Measurements from ENCODE around the gene SLC9A3.

SLC9A3 gene

DNA sequence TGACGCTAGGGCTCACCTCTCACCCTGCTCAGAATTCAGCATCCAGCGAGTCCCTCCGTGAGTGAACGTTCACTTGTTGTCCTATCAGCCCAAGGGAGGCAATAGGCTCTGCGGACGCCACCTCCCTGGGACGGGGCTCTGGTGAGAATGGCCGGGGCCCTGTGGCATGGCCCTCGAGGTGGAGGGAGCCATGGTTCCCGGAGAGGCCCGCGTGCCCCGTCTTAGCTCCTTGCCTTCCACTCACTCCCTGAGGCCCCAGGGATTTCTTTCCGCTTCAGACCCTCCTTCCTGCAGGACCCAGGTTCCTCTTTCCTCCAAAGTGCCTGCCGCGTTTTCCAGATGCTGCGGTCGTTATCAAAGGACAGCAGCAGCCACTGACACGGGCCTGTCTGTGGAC lies 59.8 kb downstream of the SLC9A3 start:
- Histone ChIP-seq H3K27ac (ENCODE audit: low read length) (no peak overlapping the region), H3K36me3 (ENCODE audit: control insufficient read depth in 2 of 2, insufficient read depth in 2 of 2, low read length in 2 of 2) (peaks cover 33 to 42% of the 10 kb centered on the region in 2 donors), H3K4me1 (ENCODE audit: control insufficient read depth, insufficient read depth, low read length) (no peaks in the 10 kb centered on the region), H3K9ac (ENCODE audit: low read length in 2 of 2) (no peak overlapping the region), H3K27me3 (ENCODE audit: control insufficient read depth in 1 of 2, insufficient read depth in 2 of 2, low read length in 2 of 2) (no peaks in the 10 kb centered on the region), H3K9me3 (ENCODE audit: control insufficient read depth in 2 of 2, low read length in 2 of 2) (no peaks in the 10 kb centered on the region), H3K4me3 (ENCODE audit: low read length in 2 of 2) (no peak overlapping the region)

DNA sequence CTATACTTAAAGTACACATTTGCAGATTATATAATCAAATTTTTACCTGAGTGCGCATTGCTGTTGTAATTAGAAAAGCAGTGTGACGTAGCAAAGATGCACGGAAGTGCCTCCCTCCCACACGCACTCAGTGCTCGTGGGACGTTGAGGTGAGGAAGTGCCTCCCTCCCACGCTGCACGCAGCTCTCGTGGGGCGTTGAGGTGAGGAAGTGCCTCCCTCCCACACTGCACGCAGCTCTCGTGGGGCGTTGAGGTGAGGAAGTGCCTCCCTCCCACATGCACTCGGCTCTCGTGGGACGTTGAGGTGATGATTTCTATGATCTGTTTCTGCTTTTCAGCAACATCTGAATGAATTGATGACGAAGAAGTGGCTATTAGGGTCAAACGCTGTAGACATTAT lies 60.3 kb downstream of the SLC9A3 start:
- Histone ChIP-seq H3K27me3 (ENCODE audit: control insufficient read depth in 1 of 2, insufficient read depth in 2 of 2, low read length in 2 of 2) (no peaks in the 10 kb centered on the region), H3K9me3 (ENCODE audit: control insufficient read depth in 2 of 2, low read length in 2 of 2) (no peaks in the 10 kb centered on the region), H3K27ac (ENCODE audit: low read length) (no peak overlapping the region), H3K4me3 (ENCODE audit: low read length in 2 of 2) (no peak overlapping the region), H3K9ac (ENCODE audit: low read length in 2 of 2) (no peak overlapping the region), H3K36me3 (ENCODE audit: control insufficient read depth in 2 of 2, insufficient read depth in 2 of 2, low read length in 2 of 2) (peaks cover 34 to 43% of the 10 kb centered on the region in 2 donors), H3K4me1 (ENCODE audit: control insufficient read depth, insufficient read depth, low read length) (no peaks in the 10 kb centered on the region)

DNA sequence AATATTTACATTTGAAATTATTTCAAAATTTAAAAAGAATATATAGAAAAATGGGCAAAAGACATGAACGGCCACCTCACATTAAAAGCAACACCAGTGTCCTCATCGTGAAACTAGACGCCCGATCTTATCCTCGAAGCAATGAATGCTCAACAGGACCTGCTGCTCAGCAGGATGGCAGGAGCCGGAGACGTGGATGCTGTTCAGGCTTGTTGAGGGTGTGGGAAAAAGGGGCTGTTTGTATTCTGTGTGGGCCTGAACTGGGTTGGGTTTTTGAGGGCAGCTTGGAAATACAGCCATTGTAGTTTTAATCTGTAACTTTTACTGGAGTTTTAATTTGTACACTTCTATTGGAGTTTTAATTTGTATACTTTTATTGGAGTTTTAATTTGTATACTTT lies 60.9 kb downstream of the SLC9A3 start:
- no peaks in the 10 kb centered on the region for H3K27me3 ChIP-seq (ENCODE audit: control insufficient read depth in 1 of 2, insufficient read depth in 2 of 2, low read length in 2 of 2)
- H3K4me3 ChIP-seq (ENCODE audit: low read length in 2 of 2), result no peak overlapping the region
- no peaks in the 10 kb centered on the region for H3K4me1 ChIP-seq (ENCODE audit: control insufficient read depth, insufficient read depth, low read length)
- H3K36me3 ChIP-seq (ENCODE audit: control insufficient read depth in 2 of 2, insufficient read depth in 2 of 2, low read length in 2 of 2), result peaks cover 41 to 50% of the 10 kb centered on the region in 2 donors
- H3K27ac ChIP-seq (ENCODE audit: low read length), result no peak overlapping the region
- H3K9ac ChIP-seq (ENCODE audit: low read length in 2 of 2), result no peak overlapping the region
- H3K9me3 ChIP-seq (ENCODE audit: control insufficient read depth in 2 of 2, low read length in 2 of 2), result no peaks in the 10 kb centered on the region

DNA sequence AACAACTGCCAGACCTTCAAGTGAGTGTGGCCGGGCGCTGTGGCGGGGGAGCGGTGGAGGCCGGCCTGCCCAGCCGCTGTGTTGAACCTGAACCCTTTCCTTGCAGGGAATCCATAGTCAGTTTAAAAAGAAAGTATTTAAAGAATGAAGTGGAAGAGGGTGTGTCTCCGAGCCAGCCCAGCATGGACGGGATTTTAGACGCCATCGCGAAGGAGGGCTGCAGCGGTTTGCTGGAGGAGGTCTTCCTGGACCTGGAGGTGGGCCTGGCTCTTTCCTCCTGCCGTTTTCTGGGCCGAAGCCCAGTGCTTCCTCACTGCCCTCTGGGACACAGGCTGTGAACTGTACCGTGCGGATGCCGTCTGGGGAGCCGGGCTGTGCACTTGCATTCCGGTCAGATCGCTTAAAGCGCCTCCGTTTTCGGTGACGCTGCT lies 62.2 kb downstream of the SLC9A3 start:
- Histone ChIP-seq H3K27me3 (ENCODE audit: control insufficient read depth in 1 of 2, insufficient read depth in 2 of 2, low read length in 2 of 2) (no peaks in the 10 kb centered on the region), H3K27ac (ENCODE audit: low read length) (no peak overlapping the region), H3K9ac (ENCODE audit: low read length in 2 of 2) (no peak overlapping the region), H3K4me3 (ENCODE audit: low read length in 2 of 2) (no peak overlapping the region), H3K4me1 (ENCODE audit: control insufficient read depth, insufficient read depth, low read length) (no peaks in the 10 kb centered on the region), H3K9me3 (ENCODE audit: control insufficient read depth in 2 of 2, low read length in 2 of 2) (no peaks in the 10 kb centered on the region), H3K36me3 (ENCODE audit: control insufficient read depth in 2 of 2, insufficient read depth in 2 of 2, low read length in 2 of 2) (peaks cover 52 to 60% of the 10 kb centered on the region in 2 donors)

DNA sequence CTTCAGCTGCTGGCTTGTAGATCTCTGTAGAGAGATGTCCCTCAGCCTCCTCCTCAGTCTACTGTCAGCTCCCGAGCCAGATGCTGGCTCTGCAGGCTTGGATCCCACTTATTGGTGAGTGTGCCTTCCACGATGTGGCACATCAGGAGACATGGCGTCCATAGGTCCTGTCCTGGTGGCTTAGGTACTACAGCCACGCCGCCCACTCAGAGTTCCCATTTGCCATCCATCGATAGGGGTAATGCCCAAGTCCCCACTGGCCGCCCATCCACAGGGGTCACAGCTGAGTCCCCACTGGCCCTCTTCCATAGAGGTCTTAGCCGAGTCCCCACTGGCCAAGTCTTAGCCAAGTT lies 64.0 kb downstream of the SLC9A3 start:
- no peaks in the 10 kb centered on the region for H3K4me1 ChIP-seq (ENCODE audit: control insufficient read depth, insufficient read depth, low read length)
- no peaks in the 10 kb centered on the region for H3K27me3 ChIP-seq (ENCODE audit: control insufficient read depth in 1 of 2, insufficient read depth in 2 of 2, low read length in 2 of 2)
- H3K4me3 ChIP-seq (ENCODE audit: low read length in 2 of 2), result no peak overlapping the region
- no peak overlapping the region for H3K9ac ChIP-seq (ENCODE audit: low read length in 2 of 2)
- peaks cover 54 to 57% of the 10 kb centered on the region in 2 donors for H3K36me3 ChIP-seq (ENCODE audit: control insufficient read depth in 2 of 2, insufficient read depth in 2 of 2, low read length in 2 of 2)
- H3K9me3 ChIP-seq (ENCODE audit: control insufficient read depth in 2 of 2, low read length in 2 of 2), result no peaks in the 10 kb centered on the region
- H3K27ac ChIP-seq (ENCODE audit: low read length), result no peak overlapping the region

DNA sequence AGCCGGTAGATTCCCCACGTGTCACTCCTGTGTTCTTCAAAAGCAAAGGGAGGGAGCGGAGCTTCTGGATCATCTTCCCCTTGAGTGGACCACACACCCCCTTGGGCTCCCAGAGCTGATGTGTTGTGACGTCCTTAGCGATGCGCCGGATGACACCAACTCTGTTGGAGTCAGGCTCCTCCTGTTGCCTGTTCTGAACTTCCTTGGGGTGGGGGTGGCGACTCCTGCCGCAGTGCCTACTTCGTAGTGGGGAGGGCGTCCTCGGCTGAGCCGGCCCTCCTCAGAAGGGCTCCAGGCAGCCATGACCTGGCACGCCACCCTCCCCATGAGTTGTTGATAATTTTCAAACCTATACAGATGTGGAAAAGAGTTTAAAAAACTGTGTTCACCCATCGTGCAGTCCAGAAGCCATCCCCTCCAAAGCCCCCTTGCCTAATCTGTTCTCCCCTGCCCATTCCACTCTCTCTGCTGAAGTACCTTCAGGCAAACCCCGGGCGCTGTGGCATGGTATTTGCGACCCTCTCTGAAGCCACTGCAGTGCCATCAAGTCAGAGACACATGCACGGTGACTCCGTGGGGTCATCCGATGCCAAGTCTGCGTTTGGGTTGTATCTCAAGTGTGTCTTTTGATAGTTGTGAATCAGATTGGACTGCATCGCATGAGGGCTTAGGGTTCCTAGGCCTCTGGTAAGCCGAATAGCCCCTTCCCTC lies 64.5 kb downstream of the SLC9A3 start:
- H3K9me3 ChIP-seq (ENCODE audit: control insufficient read depth in 2 of 2, low read length in 2 of 2), result no peaks in the 10 kb centered on the region
- no peaks in the 10 kb centered on the region for H3K4me1 ChIP-seq (ENCODE audit: control insufficient read depth, insufficient read depth, low read length)
- H3K27ac ChIP-seq (ENCODE audit: low read length), result no peak overlapping the region
- H3K36me3 ChIP-seq (ENCODE audit: control insufficient read depth in 2 of 2, insufficient read depth in 2 of 2, low read length in 2 of 2), result peaks cover 54 to 61% of the 10 kb centered on the region in 2 donors
- H3K27me3 ChIP-seq (ENCODE audit: control insufficient read depth in 1 of 2, insufficient read depth in 2 of 2, low read length in 2 of 2), result no peaks in the 10 kb centered on the region
- no peak overlapping the region for H3K9ac ChIP-seq (ENCODE audit: low read length in 2 of 2)
- H3K4me3 ChIP-seq (ENCODE audit: low read length in 2 of 2), result no peak overlapping the region

DNA sequence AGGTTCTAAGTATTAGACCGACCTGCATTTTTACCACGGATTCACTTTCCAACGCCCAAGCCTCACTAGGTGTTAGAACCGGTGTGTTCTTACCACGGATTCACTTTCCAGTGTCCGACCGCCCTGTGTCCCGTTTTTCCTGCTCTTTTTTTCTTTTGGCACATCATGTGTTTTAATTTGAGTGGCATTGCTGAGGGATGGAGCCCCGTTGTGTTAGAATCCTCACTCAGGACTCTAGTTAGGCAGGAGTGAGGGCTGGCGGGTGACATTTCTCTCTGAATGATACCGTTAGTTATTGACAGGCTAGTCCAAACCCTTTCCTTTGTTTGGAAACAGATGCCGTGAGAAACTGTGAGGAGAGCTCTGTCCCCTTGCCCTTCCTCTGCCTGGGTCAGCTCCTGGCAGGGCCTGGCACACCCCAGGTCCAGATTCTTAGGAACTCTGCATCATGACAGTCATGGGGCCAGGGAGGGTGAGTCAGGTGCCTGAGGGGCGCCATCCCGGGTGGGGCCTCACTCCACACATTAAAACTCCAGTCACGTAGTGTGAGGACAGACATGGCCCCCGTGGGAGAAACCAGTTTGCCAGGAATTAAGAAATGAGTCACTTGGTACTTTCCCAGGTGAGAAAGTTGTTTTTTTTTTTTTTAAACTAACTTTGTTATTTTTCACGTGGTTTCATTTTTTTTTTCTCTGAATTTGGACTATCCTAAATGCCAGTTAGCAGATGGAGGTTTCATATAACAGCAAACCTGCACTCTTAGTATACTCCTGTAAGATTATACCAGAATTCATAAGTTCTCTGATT lies 65.5 kb downstream of the SLC9A3 start:
- H3K27ac ChIP-seq (ENCODE audit: low read length), result no peak overlapping the region
- H3K4me3 ChIP-seq (ENCODE audit: low read length in 2 of 2), result no peak overlapping the region
- no peak overlapping the region for H3K9ac ChIP-seq (ENCODE audit: low read length in 2 of 2)

DNA sequence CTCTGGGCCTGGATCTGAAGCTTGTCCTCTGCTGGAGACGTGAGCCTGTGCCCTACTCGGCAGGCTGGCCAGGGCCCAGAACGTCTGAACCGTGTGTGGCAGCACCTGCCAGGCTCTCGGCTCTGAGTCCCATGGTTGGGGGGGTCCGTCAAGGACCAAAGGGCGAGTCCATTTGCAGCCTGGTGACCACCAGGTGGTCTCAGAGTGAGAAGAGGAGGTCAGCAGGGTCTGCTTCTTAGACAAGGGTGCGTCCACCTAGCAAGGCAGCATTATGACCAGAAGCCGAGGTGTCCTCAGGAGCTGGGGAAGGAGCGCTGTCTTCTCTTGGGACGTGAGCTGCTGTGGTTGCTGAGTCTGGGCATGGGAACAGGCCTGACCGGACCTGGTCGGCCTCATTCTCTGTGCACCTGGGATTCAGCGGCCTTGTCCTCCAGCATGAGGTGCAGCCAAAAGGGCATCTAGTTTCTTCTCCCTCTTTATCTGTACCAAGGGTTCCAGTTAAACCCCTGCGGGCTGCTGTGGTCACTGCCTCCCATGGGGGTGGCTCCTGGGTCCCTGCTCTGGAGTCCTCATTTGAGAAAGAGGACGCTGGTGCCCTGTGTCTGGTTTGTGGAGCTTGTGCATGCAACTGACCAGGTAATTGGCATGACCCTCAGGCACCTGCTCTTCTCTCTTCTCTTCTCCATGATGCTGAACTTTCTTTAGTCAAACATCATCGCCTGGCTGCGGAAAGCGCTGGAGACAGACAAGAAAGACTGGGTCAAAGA lies 66.9 kb downstream of the SLC9A3 start:
- H3K36me3 ChIP-seq (ENCODE audit: control insufficient read depth in 2 of 2, insufficient read depth in 2 of 2, low read length in 2 of 2), result peaks cover 63 to 67% of the 10 kb centered on the region in 2 donors
- H3K9ac ChIP-seq (ENCODE audit: low read length in 2 of 2), result no peak overlapping the region
- no peak overlapping the region for H3K4me3 ChIP-seq (ENCODE audit: low read length in 2 of 2)
- no peaks in the 10 kb centered on the region for H3K4me1 ChIP-seq (ENCODE audit: control insufficient read depth, insufficient read depth, low read length)
- no peaks in the 10 kb centered on the region for H3K9me3 ChIP-seq (ENCODE audit: control insufficient read depth in 2 of 2, low read length in 2 of 2)
- no peak overlapping the region for H3K27ac ChIP-seq (ENCODE audit: low read length)
- H3K27me3 ChIP-seq (ENCODE audit: control insufficient read depth in 1 of 2, insufficient read depth in 2 of 2, low read length in 2 of 2), result no peaks in the 10 kb centered on the region

More for the DNA sequence above, 65.5 kb downstream of the SLC9A3 start:
- H3K36me3 ChIP-seq (ENCODE audit: control insufficient read depth in 2 of 2, insufficient read depth in 2 of 2, low read length in 2 of 2), result peaks cover 55 to 60% of the 10 kb centered on the region in 2 donors
- H3K4me1 ChIP-seq (ENCODE audit: control insufficient read depth, insufficient read depth, low read length), result no peaks in the 10 kb centered on the region
- no peaks in the 10 kb centered on the region for H3K9me3 ChIP-seq (ENCODE audit: control insufficient read depth in 2 of 2, low read length in 2 of 2)
- H3K27me3 ChIP-seq (ENCODE audit: control insufficient read depth in 1 of 2, insufficient read depth in 2 of 2, low read length in 2 of 2), result no peaks in the 10 kb centered on the region

DNA sequence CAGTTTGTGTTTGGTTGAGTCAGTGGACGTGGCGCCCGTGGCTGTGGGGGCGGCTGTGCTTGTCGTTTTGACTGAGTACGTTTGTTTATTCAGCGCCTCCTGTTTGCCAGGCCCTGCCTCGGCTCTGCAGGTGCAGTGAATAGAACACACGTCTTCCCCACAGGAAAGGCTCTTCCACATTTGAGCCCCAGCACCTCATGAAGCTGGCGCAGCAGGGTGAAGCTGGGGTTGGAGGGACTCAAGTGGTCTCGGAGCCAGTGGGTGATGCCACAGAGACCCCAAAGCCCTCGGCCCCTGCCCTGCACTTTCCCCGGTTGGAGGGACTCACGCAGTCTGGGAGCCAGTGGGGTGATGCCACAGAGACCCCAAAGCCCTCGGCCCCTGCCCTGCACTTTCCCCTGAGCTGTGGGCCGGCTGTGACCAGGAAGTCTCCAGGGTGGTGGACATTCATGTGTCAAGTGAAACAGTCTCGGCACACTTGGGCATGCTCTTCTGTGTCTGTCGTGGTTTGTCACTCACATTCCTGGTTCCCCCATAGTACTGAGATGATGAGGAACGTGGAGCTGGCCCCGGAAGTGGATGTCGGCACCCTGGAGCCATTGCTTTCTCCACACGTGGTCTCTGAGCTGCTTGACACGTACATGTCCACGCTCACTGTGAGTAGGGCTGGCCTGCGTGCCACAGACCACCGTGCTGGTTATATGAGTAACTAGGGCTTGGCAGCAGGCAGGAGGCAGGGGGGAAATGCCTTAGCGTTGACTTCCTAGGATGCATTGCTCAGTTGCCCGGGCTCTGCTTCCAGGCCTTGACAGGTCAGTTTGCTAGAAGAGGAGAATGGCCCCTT lies 67.7 kb downstream of the SLC9A3 start:
- Histone ChIP-seq H3K9me3 (ENCODE audit: control insufficient read depth in 2 of 2, low read length in 2 of 2) (peaks cover 0 to 5% of the 10 kb centered on the region in 2 donors), H3K9ac (ENCODE audit: low read length in 2 of 2) (no peak overlapping the region), H3K27ac (ENCODE audit: low read length) (no peak overlapping the region), H3K36me3 (ENCODE audit: control insufficient read depth in 2 of 2, insufficient read depth in 2 of 2, low read length in 2 of 2) (peaks cover 62 to 64% of the 10 kb centered on the region in 2 donors), H3K4me3 (ENCODE audit: low read length in 2 of 2) (no peak overlapping the region), H3K27me3 (ENCODE audit: control insufficient read depth in 1 of 2, insufficient read depth in 2 of 2, low read length in 2 of 2) (no peaks in the 10 kb centered on the region), H3K4me1 (ENCODE audit: control insufficient read depth, insufficient read depth, low read length) (no peaks in the 10 kb centered on the region)

DNA sequence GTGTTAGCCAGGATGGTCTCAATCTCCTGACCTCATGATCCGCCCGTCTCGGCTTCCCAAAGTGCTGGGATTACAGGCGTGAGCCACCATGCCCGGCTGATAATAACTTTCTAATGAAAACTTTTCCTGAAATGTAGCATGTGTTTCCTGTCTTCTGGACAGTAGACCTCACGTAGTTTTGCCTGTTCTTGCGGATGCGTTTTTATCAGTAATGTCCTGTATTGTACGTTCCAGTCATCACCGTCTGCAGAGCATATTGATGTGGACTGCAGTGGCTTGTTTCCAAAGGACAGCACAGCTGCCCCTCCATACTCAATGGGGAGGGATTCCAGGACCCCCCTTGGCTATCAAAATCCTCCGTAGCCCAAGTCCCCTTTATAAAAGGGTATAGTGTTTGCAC lies 68.4 kb downstream of the SLC9A3 start:
- Histone ChIP-seq H3K9me3 (ENCODE audit: control insufficient read depth in 2 of 2, low read length in 2 of 2) (peaks cover 0 to 8% of the 10 kb centered on the region in 2 donors), H3K27ac (ENCODE audit: low read length) (no peak overlapping the region), H3K9ac (ENCODE audit: low read length in 2 of 2) (no peak overlapping the region), H3K4me3 (ENCODE audit: low read length in 2 of 2) (no peak overlapping the region), H3K27me3 (ENCODE audit: control insufficient read depth in 1 of 2, insufficient read depth in 2 of 2, low read length in 2 of 2) (no peaks in the 10 kb centered on the region), H3K4me1 (ENCODE audit: control insufficient read depth, insufficient read depth, low read length) (no peaks in the 10 kb centered on the region), H3K36me3 (ENCODE audit: control insufficient read depth in 2 of 2, insufficient read depth in 2 of 2, low read length in 2 of 2) (peaks cover 63 to 65% of the 10 kb centered on the region in 2 donors)
